Gastrocnemius medialis (tissue), 4 donors: ENCODE data around the gene ALCAM. TPM values are rescaled to one million over a fixed set of nuclear protein-coding genes. Genes with fewer than 3 reads are reported as not detected.

Experiments
- ATAC-seq, 2 donors: fragments of 150-250 bp; one replicate each; pipeline ENCODE4 v1.9.1; 2016
- DNase-seq, 2 donors: peaks; one replicate each; pipeline ENCODE4 v3.0.0-alpha.2; 2019
- H3K27ac ChIP-seq, 4 donors: fragments of 200-600 bp; sonication (generic); 1 replicate in 1 of 4; 2 replicates in 3 of 4; pipeline ENCODE4 v1.5.1; 2016 to 2018; ENCODE audit warnings: mild to moderate bottlenecking in 2 of 4, moderate library complexity in 1 of 4
- H3K27me3 ChIP-seq, 3 donors: fragments of 200-600 bp; sonication (generic) in 2 of 3; 1 replicate in 1 of 3; 2 replicates in 2 of 3; pipeline versions ENCODE4 v1.5.1 to v1.6.0; 2016 to 2019; ENCODE audit warnings: mild to moderate bottlenecking in 1 of 3, moderate library complexity in 1 of 3
- H3K36me3 ChIP-seq, 2 donors: fragments of 200-600 bp; sonication (generic) in 1 of 2; one replicate each; pipeline ENCODE4 v1.5.1; 2017 to 2018
- H3K4me1 ChIP-seq, 2 donors: fragments of 200-600 bp; sonication (generic) in 1 of 2; one replicate each; pipeline ENCODE4 v1.5.1; 2016 to 2017; ENCODE audit warnings: mild to moderate bottlenecking in 2 of 2
- H3K4me3 ChIP-seq, 4 donors: fragments of 200-600 bp; sonication (generic) in 3 of 4; 1 replicate in 1 of 4; 2 replicates in 3 of 4; pipeline ENCODE4 v1.5.1; 2016 to 2019; ENCODE audit warnings: mild to moderate bottlenecking in 2 of 4
- H3K9me3 ChIP-seq, 3 donors: fragments of 200-600 bp; sonication (generic) in 2 of 3; 1 replicate in 1 of 3; 2 replicates in 2 of 3; pipeline ENCODE4 v1.5.1; 2016 to 2019
- POLR2A ChIP-seq, 2 donors: fragments of 450-650 bp; IDR thresholded peaks; one replicate each; pipeline ENCODE4 v1.6.1; 2017; ENCODE audit warnings: antibody characterized with exemption in 2 of 2, mild to moderate bottlenecking in 2 of 2, moderate library complexity in 2 of 2
- in situ Hi-C, 4 donors: fragments of 200-750 bp; cut with MboI; loops; one replicate each; pipeline versions ENCODE4 v1.15.0 to v1.8.0; 2017; ENCODE audit warnings: low sequenced_read_pairs in 4 of 4
- intact Hi-C: fragments of 100-400 bp; cut with DNase I; formaldehyde crosslinking; loops from one replicate; pipeline ENCODE4 v1.15.1; 2023; ENCODE audit warnings: low total_unique reads
- total RNA-seq, 4 donors: library from RNA; depleted of rRNA; stranded (reverse); fragments of >200 nt; gene quantifications; one replicate each; pipeline versions ENCODE4 v1.1.0 to v1.2.3, GENCODE V29; 2016
- TF ChIP-seq, protein P1 (sequence below), 5 experiments: fragments of 450-650 bp in 3 of 5; fragments of 200-600 bp in 2 of 5; sonication (generic) in 2 of 5; IDR thresholded peaks in 4 of 5; conservative IDR thresholded peaks in 1 of 5; 1 replicate in 4 of 5; 2 replicates in 1 of 5; pipeline ENCODE4 v1.5.1; 2016 to 2019; ENCODE audit warnings: antibody characterized with exemption in 5 of 5, mild to moderate bottlenecking in 3 of 5, moderate library complexity in 3 of 5

The ALCAM gene
- total RNA-seq, 4 donors from 2014 or later: 0.82 to 3.5 (median 1.6) TPM

GRCh38 chr3:105493305-105493892, 126.7 kb downstream of the ALCAM start:
- no peak for TF ChIP-seq POLR2A (IDR thresholded peaks at IDR 0.05)
- TF ChIP-seq, protein P1, sequence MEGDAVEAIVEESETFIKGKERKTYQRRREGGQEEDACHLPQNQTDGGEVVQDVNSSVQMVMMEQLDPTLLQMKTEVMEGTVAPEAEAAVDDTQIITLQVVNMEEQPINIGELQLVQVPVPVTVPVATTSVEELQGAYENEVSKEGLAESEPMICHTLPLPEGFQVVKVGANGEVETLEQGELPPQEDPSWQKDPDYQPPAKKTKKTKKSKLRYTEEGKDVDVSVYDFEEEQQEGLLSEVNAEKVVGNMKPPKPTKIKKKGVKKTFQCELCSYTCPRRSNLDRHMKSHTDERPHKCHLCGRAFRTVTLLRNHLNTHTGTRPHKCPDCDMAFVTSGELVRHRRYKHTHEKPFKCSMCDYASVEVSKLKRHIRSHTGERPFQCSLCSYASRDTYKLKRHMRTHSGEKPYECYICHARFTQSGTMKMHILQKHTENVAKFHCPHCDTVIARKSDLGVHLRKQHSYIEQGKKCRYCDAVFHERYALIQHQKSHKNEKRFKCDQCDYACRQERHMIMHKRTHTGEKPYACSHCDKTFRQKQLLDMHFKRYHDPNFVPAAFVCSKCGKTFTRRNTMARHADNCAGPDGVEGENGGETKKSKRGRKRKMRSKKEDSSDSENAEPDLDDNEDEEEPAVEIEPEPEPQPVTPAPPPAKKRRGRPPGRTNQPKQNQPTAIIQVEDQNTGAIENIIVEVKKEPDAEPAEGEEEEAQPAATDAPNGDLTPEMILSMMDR (IDR thresholded peaks at IDR 0.05 in 4 of 5, conservative IDR thresholded peaks at IDR 0.05 in 1 of 5): no peak
- Histone ChIP-seq H3K4me3 (no peak overlapping the region), H3K36me3 (no peaks in the 10 kb centered on the region), H3K27me3 (no peaks in the 10 kb centered on the region), H3K9me3 (no peaks in the 10 kb centered on the region), H3K4me1 (no peaks in the 10 kb centered on the region), H3K27ac (no peak overlapping the region)
- no peak for ATAC-seq
- in situ Hi-C loops (no loop called here), intact Hi-C loops (no loop called here)
- DNase-seq: no peak

DNA sequence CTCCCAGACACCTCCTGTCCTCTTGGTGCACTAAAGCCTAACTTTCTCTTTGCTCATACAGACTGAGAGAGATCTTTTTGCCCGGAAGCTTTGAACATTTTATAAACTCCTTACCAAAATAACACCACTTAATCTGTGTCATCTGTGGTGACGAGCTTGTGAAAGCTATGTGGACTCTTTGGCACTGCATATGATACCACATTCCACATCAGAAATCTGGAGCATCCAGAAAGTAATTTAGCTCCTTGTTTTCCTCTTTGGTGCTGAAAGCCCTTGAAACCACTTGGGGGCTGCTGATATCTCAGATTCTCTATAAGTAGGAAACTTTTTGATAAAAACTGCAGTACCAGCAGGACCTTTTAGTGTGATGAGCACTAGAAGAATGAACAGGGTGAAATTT, 128.3 kb downstream of the ALCAM start:
- intact Hi-C loops (no loop called here), in situ Hi-C loops (no loop called here)
- ATAC-seq (no peak), DNase-seq (no peak)
- H3K36me3 ChIP-seq: no peaks in the 10 kb centered on the region
- no peak overlapping the region for H3K27ac ChIP-seq
- TF ChIP-seq POLR2A (IDR thresholded peaks at IDR 0.05): no peak
- TF ChIP-seq, protein P1 (IDR thresholded peaks at IDR 0.05 in 4 of 5, conservative IDR thresholded peaks at IDR 0.05 in 1 of 5): no peak
- H3K4me1 ChIP-seq: no peaks in the 10 kb centered on the region
- H3K27me3 ChIP-seq: no peaks in the 10 kb centered on the region
- no peaks in the 10 kb centered on the region for H3K9me3 ChIP-seq
- no peak overlapping the region for H3K4me3 ChIP-seq

- Histone ChIP-seq H3K36me3 (no peaks in the 10 kb centered on the region), H3K27me3 (no peaks in the 10 kb centered on the region), H3K9me3 (no peaks in the 10 kb centered on the region), H3K4me3 (no peak overlapping the region), H3K27ac (no peak overlapping the region), H3K4me1 (no peaks in the 10 kb centered on the region)
- DNase-seq (no peak), ATAC-seq (no peak)
- TF ChIP-seq POLR2A (IDR thresholded peaks at IDR 0.05): no peak
- TF ChIP-seq, protein P1 (IDR thresholded peaks at IDR 0.05 in 4 of 5, conservative IDR thresholded peaks at IDR 0.05 in 1 of 5): no peak
- intact Hi-C loops: no loop called here
- in situ Hi-C loops: no loop called here
Observed at GRCh38 chr3:105496343-105496742, 129.6 kb downstream of the ALCAM start.

GRCh38 chr3:105497386-105497785, 130.7 kb downstream of the ALCAM start:
- in situ Hi-C loops (no loop called here), intact Hi-C loops (no loop called here)
- no peak overlapping the region for H3K27ac ChIP-seq
- H3K9me3 ChIP-seq: no peaks in the 10 kb centered on the region
- ATAC-seq: no peak
- no peaks in the 10 kb centered on the region for H3K36me3 ChIP-seq
- H3K27me3 ChIP-seq: no peaks in the 10 kb centered on the region
- DNase-seq: no peak
- no peaks in the 10 kb centered on the region for H3K4me1 ChIP-seq
- TF ChIP-seq POLR2A (IDR thresholded peaks at IDR 0.05): no peak
- TF ChIP-seq, protein P1 (IDR thresholded peaks at IDR 0.05 in 4 of 5, conservative IDR thresholded peaks at IDR 0.05 in 1 of 5): no peak
- no peak overlapping the region for H3K4me3 ChIP-seq

DNA sequence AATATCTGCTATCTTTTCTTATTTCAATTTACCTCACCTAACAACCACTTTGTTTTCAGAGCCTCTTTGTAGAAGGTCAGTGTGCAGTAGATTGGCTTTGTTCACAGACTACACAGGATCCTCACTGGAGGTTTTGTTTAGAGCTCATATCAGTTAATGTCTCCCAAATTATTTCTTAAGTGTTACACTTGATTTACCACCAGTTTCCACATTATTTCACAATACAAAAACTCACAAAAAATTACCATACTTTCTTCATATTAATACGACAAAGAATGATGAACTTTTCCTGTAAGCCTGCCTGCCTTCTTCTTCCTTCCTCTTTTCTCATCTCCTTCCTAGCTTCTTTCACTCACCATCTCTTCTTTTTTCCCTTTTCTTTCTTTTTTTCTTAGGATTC, 133.3 kb downstream of the ALCAM start:
- no peaks in the 10 kb centered on the region for H3K4me1 ChIP-seq
- ATAC-seq: no peak
- H3K4me3 ChIP-seq: no peak overlapping the region
- in situ Hi-C loops: no loop called here
- no peaks in the 10 kb centered on the region for H3K9me3 ChIP-seq
- no peak overlapping the region for H3K27ac ChIP-seq
- DNase-seq: no peak
- no peak for TF ChIP-seq POLR2A (IDR thresholded peaks at IDR 0.05)
- TF ChIP-seq, protein P1 (IDR thresholded peaks at IDR 0.05 in 4 of 5, conservative IDR thresholded peaks at IDR 0.05 in 1 of 5): no peak
- H3K27me3 ChIP-seq: no peaks in the 10 kb centered on the region
- intact Hi-C loops: no loop called here
- no peaks in the 10 kb centered on the region for H3K36me3 ChIP-seq
